Adrenal gland (tissue), 12 donors: ENCODE data around the gene KCNG3. TPM values are rescaled to one million over a fixed set of nuclear protein-coding genes. Genes with fewer than 3 reads are reported as not detected.

ENCODE experiments used
- DNase-seq, 7 donors: peaks; one replicate each; pipeline ENCODE4 v3.0.0-alpha.2; 2019 to 2020
- H3K27ac ChIP-seq, 5 donors: fragments of 200-600 bp; sonication (generic) in 4 of 5; 1 replicate in 3 of 5; 2 replicates in 2 of 5; pipeline versions ENCODE4 v1.5.1 to v1.8.0; 2016 to 2020; ENCODE audit warnings: mild to moderate bottlenecking in 1 of 5
- H3K27me3 ChIP-seq: fragments of 200-600 bp; 2 replicates; pipeline ENCODE4 v1.8.0; 2021
- H3K36me3 ChIP-seq, 2 donors: fragments of 200-600 bp; replicated peaks in 1 of 2; 1 replicate in 1 of 2; 2 replicates in 1 of 2; pipeline versions ENCODE4 v1.5.1 to v1.8.0; 2018 to 2022
- H3K4me1 ChIP-seq, 2 donors: fragments of 200-600 bp; replicated peaks in 1 of 2; 1 replicate in 1 of 2; 2 replicates in 1 of 2; pipeline versions ENCODE4 v1.5.1 to v1.8.0; 2018 to 2021
- H3K4me3 ChIP-seq, 4 donors: fragments of 200-600 bp; sonication (generic) in 3 of 4; one replicate each; pipeline ENCODE4 v1.5.1; 2016 to 2018
- H3K9me3 ChIP-seq, 3 donors: fragments of 200-600 bp; sonication (generic) in 1 of 3; replicated peaks in 1 of 3; 1 replicate in 2 of 3; 2 replicates in 1 of 3; pipeline versions ENCODE4 v1.5.1 to v1.8.0; 2016 to 2021
- CTCF ChIP-seq, 6 experiments: fragments of 450-650 bp in 4 of 6; fragments of 200-600 bp in 2 of 6; sonication (generic) in 1 of 6; IDR thresholded peaks; 1 replicate in 5 of 6; 2 replicates in 1 of 6; pipeline versions ENCODE4 v1.5.1 to v1.8.0; 2016 to 2021; ENCODE audit warnings: antibody characterized with exemption in 6 of 6, mild to moderate bottlenecking in 2 of 6, moderate library complexity in 1 of 6
- POLR2A ChIP-seq, 2 donors: fragments of 450-650 bp; IDR thresholded peaks; one replicate each; pipeline ENCODE4 v1.6.1; 2017; ENCODE audit warnings: antibody characterized with exemption in 2 of 2, mild to moderate bottlenecking in 2 of 2, moderate library complexity in 1 of 2
- WGBS, 4 donors: extraction: QIAGEN DNeasy Blood & Tissue Kit in 2 of 4; methylation state at CpG; one replicate each; pipeline versions ENCODE4 v1.1.5 to v1.1.7; 2013 to 2017; 5-methylcytosine and 5-hydroxymethylcytosine counted together
- intact Hi-C, 2 donors: fragments of 100-400 bp; cut with DNase I; formaldehyde crosslinking; loops; one replicate each; pipeline versions ENCODE4 v1.14.1 to v1.15.0; 2022 to 2023
- polyA plus RNA-seq, 3 donors: library from polyadenylated mRNA; stranded (reverse); fragments of 200-250 nt in 2 of 3; fragments of 350-450 nt in 1 of 3; fragmentation: Illumina TruSeq in 1 of 3; extraction: RNeasy Lipid Tissue Mini Kit (QIAGEN cat#74804) in 1 of 3; gene quantifications; one replicate each; pipeline ENCODE4 v1.2.3, GENCODE V29; 2013 to 2014
- total RNA-seq, 9 donors: library from RNA; depleted of rRNA in 4 of 9; stranded (reverse); fragments of >200 nt in 4 of 9; fragments of 120-200 nt in 1 of 9; fragmentation: NEBNext Ultra II Directional in 1 of 9; extraction: Animal tissue kit (Norgen Biotek cat#: 25700) in 1 of 9; gene quantifications; one replicate each; pipeline versions ENCODE4 v1.1.0 to v1.2.4, GENCODE V29; 2013 to 2023
- donor health status: healthy with polysubstance abuse.
- donor health status: Bipolar disorder and iron deficiency.
- donor health status: DM: yes; HTN: yes; CAD: no.
- donor health status: DM: no; HTN: no; CAD: no.
- donor health status: DM: no; HTN: no; CAD: no.
- donor health status: DM: yes; HTN: yes; CAD: no.

KCNG3 gene
- total and polyA plus RNA-seq, 12 donors: 0.24 to 16.0 (median 2.8) TPM

GRCh38 chr2:42523341-42523740 lies 29.6 kb upstream of the KCNG3 start:
- Histone ChIP-seq H3K4me3 (no peak overlapping the region), H3K4me1 (no peaks in the 10 kb centered on the region), H3K27ac (no peak overlapping the region), H3K36me3 (no peaks in the 10 kb centered on the region), H3K9me3 (no peaks in the 10 kb centered on the region), H3K27me3 (no peaks in the 10 kb centered on the region)
- intact Hi-C loops: no loop called here
- no peak for DNase-seq
- TF ChIP-seq CTCF (IDR thresholded peaks at IDR 0.05) (no peak), POLR2A (IDR thresholded peaks at IDR 0.05) (no peak)
- WGBS, 4 donors: 77 to 87% (median 81%) methylated on average over 13 of the region's 13 CpGs

- no peak for TF ChIP-seq POLR2A (IDR thresholded peaks at IDR 0.05)
- TF ChIP-seq CTCF (IDR thresholded peaks at IDR 0.05): no peak
- no peaks in the 10 kb centered on the region for H3K4me1 ChIP-seq
- 43 to 78% (median 74%) methylated on average over 1 to 2 of the region's 2 CpGs for WGBS, 4 donors
- H3K4me3 ChIP-seq: no peak overlapping the region
- H3K27ac ChIP-seq: no peak overlapping the region
- H3K36me3 ChIP-seq: no peaks in the 10 kb centered on the region
- no peaks in the 10 kb centered on the region for H3K27me3 ChIP-seq
- intact Hi-C loops: no loop called here
- no peak for DNase-seq
- H3K9me3 ChIP-seq: no peaks in the 10 kb centered on the region
Observed at GRCh38 chr2:42522035-42522434, 28.3 kb upstream of the KCNG3 start.

- H3K27ac ChIP-seq: no peak overlapping the region
- TF ChIP-seq POLR2A (IDR thresholded peaks at IDR 0.05): no peak
- no peak for TF ChIP-seq CTCF (IDR thresholded peaks at IDR 0.05)
- no peaks in the 10 kb centered on the region for H3K27me3 ChIP-seq
- no peaks in the 10 kb centered on the region for H3K9me3 ChIP-seq
- DNase-seq: no peak
- H3K4me3 ChIP-seq: no peak overlapping the region
- no peaks in the 10 kb centered on the region for H3K36me3 ChIP-seq
- no peaks in the 10 kb centered on the region for H3K4me1 ChIP-seq
- WGBS, 4 donors: 93 to 96% (median 96%) methylated on average over 8 of the region's 8 CpGs
- intact Hi-C loops: no loop called here
Observed at GRCh38 chr2:42519624-42520023, 25.8 kb upstream of the KCNG3 start.

- 85 to 92% (median 90%) methylated on average over 4 of the region's 4 CpGs for WGBS, 4 donors
Observed at GRCh38 chr2:42516418-42516901, 22.7 kb upstream of the KCNG3 start.

More at GRCh38 chr2:42516418-42516901, 22.7 kb upstream of the KCNG3 start:
- Histone ChIP-seq H3K4me1 (no peaks in the 10 kb centered on the region), H3K4me3 (no peak overlapping the region), H3K9me3 (no peaks in the 10 kb centered on the region), H3K27ac (no peak overlapping the region), H3K36me3 (no peaks in the 10 kb centered on the region), H3K27me3 (no peaks in the 10 kb centered on the region)
- TF ChIP-seq CTCF (IDR thresholded peaks at IDR 0.05): no peak
- no peak for TF ChIP-seq POLR2A (IDR thresholded peaks at IDR 0.05)
- no peak for DNase-seq
- intact Hi-C loops: no loop called here
